ENCODE data around the gene AICDA.
"Not testable (repeated sequence)": the region's sequence is repeated elsewhere in the genome, so short reads cannot be mapped to it uniquely, and the experiment has no call there.

The AICDA gene

GRCh38 chr12:8581098-8581784 lies 31.4 kb downstream of the AICDA start:
- Histone ChIP-seq H3K36me3 (no peaks in the 10 kb centered on the region), H3K27ac (no peak overlapping the region), H3K27me3 (no peaks in the 10 kb centered on the region), H3K9me3 (no peaks in the 10 kb centered on the region), H3K4me3 (ENCODE audit: low read depth in 1 of 2, low read length in 1 of 2) (no peak overlapping the region), H3K4me1 (ENCODE audit: control insufficient read depth in 1 of 2, insufficient read depth in 1 of 2, low read depth in 1 of 2, low read length in 1 of 2) (peaks cover 8% of the 10 kb centered on the region in 2 experiments)
- TF ChIP-seq CTCF (IDR thresholded peaks at IDR 0.05) = no peak

- H3K9me3 ChIP-seq = no peaks in the 10 kb centered on the region
- no peak overlapping the region for H3K4me3 ChIP-seq (ENCODE audit: low read depth in 1 of 2, low read length in 1 of 2)
- H3K36me3 ChIP-seq = no peaks in the 10 kb centered on the region
- H3K4me1 ChIP-seq (ENCODE audit: control insufficient read depth in 1 of 2, insufficient read depth in 1 of 2, low read depth in 1 of 2, low read length in 1 of 2) = peaks cover 8 to 9% of the 10 kb centered on the region in 2 experiments
- TF ChIP-seq CTCF (IDR thresholded peaks at IDR 0.05) = no peak
- no peaks in the 10 kb centered on the region for H3K27me3 ChIP-seq
- H3K27ac ChIP-seq = no peak overlapping the region
These were observed 34.8 kb downstream of the AICDA start for GRCh38 chr12:8577879-8578278.

GRCh38 chr12:8572507-8572906 lies 40.2 kb downstream of the AICDA start:
- H3K36me3 ChIP-seq = no peaks in the 10 kb centered on the region
- peak overlapping the region; percentile 79 for H3K27ac ChIP-seq
- H3K4me1 ChIP-seq (ENCODE audit: control insufficient read depth in 1 of 2, insufficient read depth in 1 of 2, low read depth in 1 of 2, low read length in 1 of 2) = peaks cover 36 to 40% of the 10 kb centered on the region in 2 experiments
- H3K9me3 ChIP-seq = no peaks in the 10 kb centered on the region
- H3K27me3 ChIP-seq = no peaks in the 10 kb centered on the region
- TF ChIP-seq CTCF (IDR thresholded peaks at IDR 0.05) = no peak
- peak overlapping the region; percentile 29 to 51 for H3K4me3 ChIP-seq (ENCODE audit: low read depth in 1 of 2, low read length in 1 of 2)

GRCh38 chr12:8566525-8566924 lies 46.1 kb downstream of the AICDA start:
- Histone ChIP-seq H3K36me3 (no peaks in the 10 kb centered on the region), H3K4me1 (ENCODE audit: control insufficient read depth in 1 of 2, insufficient read depth in 1 of 2, low read depth in 1 of 2, low read length in 1 of 2) (peaks cover 52 to 63% of the 10 kb centered on the region in 2 experiments), H3K27ac (peak overlapping the region; percentile 99), H3K27me3 (no peaks in the 10 kb centered on the region), H3K4me3 (ENCODE audit: low read depth in 1 of 2, low read length in 1 of 2) (peak overlapping the region; percentile 68 to 75), H3K9me3 (no peaks in the 10 kb centered on the region)
- peak; percentile 15 for TF ChIP-seq CTCF (IDR thresholded peaks at IDR 0.05)

- TF ChIP-seq CTCF (IDR thresholded peaks at IDR 0.05) = peak; percentile 8
- not testable (repeated sequence) for H3K9me3 ChIP-seq, H3K27me3 ChIP-seq, H3K36me3 ChIP-seq
- Histone ChIP-seq H3K4me3 (ENCODE audit: low read depth in 1 of 2, low read length in 1 of 2) (peak overlapping the region; percentile 68 to 75), H3K4me1 (ENCODE audit: control insufficient read depth in 1 of 2, insufficient read depth in 1 of 2, low read depth in 1 of 2, low read length in 1 of 2) (peaks cover 49 to 61% of the 10 kb centered on the region in 2 experiments), H3K27ac (peak overlapping the region; percentile 99)
These were observed 46.6 kb downstream of the AICDA start for GRCh38 chr12:8566052-8566451.

Measured in neutrophil (primary cell).